Measurements from ENCODE around the gene KLHL25. TPM values are rescaled to one million over a fixed set of nuclear protein-coding genes. Genes with fewer than 3 reads are reported as not detected.

The KLHL25 gene
- total RNA-seq = 10 to 100 TPM in 1 of 2 donors, 1 to 10 TPM in 1; 6.6 to 12.7 TPM

- intact Hi-C loops (cut with DNase I) = loop anchor here (5.0 kb wide), 2 partner anchors 38 to 57 kb away; no protein-coding TSS in a partner anchor
- H3K9ac ChIP-seq (ENCODE audit: low read depth in 2 of 2, low read length in 2 of 2) = peak within 1 kb of the TSS; percentile 76 to 87
Measured at GRCh38 chr15:85794598-85795336, at the start of gene KLHL25. TSS of gene KLHL25 (minus strand) at chr15:85794925. CDS start at chr15:85769810, 25,115 bp downstream.

GRCh38 chr15:85840802-85841152 is 46.1 kb upstream of the KLHL25 start:
- DNase-seq = no peak
- Histone ChIP-seq H3K4me1 (peaks cover 9% of the 10 kb centered on the region), H3K9me3 (no peaks in the 10 kb centered on the region), H3K9ac (ENCODE audit: low read depth in 2 of 2, low read length in 2 of 2) (peak overlapping the region in 1 of 2 donors; percentile 22), H3K36me3 (no peaks in the 10 kb centered on the region), H3K27me3 (no peaks in the 10 kb centered on the region), H3K4me3 (peak overlapping the region; percentile 6), H3K27ac (no peak overlapping the region)
- intact Hi-C loops (cut with DNase I) = loop anchor here (5.0 kb wide), 1 partner anchor 38 kb away; no protein-coding TSS in a partner anchor
- no peak for TF ChIP-seq CTCF (IDR thresholded peaks at IDR 0.05)

More at GRCh38 chr15:85794598-85795336, at the start of gene KLHL25:
- DNase-seq = peak; percentile 94
- TF ChIP-seq CTCF (IDR thresholded peaks at IDR 0.05) = no peak
- Histone ChIP-seq H3K9me3 (no peaks in the 10 kb centered on the region), H3K4me3 (peak within 1 kb of the TSS; percentile 96), H3K36me3 (no peaks in the 10 kb centered on the region), H3K27ac (peak within 1 kb of the TSS; percentile 92), H3K27me3 (no peaks in the 10 kb centered on the region), H3K4me1 (no peaks in the 10 kb centered on the region)

GRCh38 chr15:85840079-85840801 is 45.5 kb upstream of the KLHL25 start:
- Histone ChIP-seq H3K4me3 (peak overlapping the region; percentile 6), H3K4me1 (peaks cover 9% of the 10 kb centered on the region), H3K9ac (ENCODE audit: low read depth in 2 of 2, low read length in 2 of 2) (peak overlapping the region; percentile 15 to 22), H3K27me3 (no peaks in the 10 kb centered on the region), H3K36me3 (no peaks in the 10 kb centered on the region), H3K9me3 (no peaks in the 10 kb centered on the region), H3K27ac (peak overlapping the region; percentile 38)
- intact Hi-C loops (cut with DNase I) = loop anchor here (5.0 kb wide), 1 partner anchor 38 kb away; no protein-coding TSS in a partner anchor
- peak; percentile 87 for TF ChIP-seq CTCF (IDR thresholded peaks at IDR 0.05)
- peak; percentile 97 for DNase-seq

- no peaks in the 10 kb centered on the region for H3K36me3 ChIP-seq
- peak overlapping the region; percentile 38 for H3K27ac ChIP-seq
- H3K27me3 ChIP-seq = no peaks in the 10 kb centered on the region
- TF ChIP-seq CTCF (IDR thresholded peaks at IDR 0.05) = no peak
- peaks cover 9% of the 10 kb centered on the region for H3K4me1 ChIP-seq
- intact Hi-C loops (cut with DNase I) = loop anchor here (5.0 kb wide), 1 partner anchor 37 kb away; no protein-coding TSS in a partner anchor
- H3K9me3 ChIP-seq = no peaks in the 10 kb centered on the region
- DNase-seq = no peak
- H3K9ac ChIP-seq (ENCODE audit: low read depth in 2 of 2, low read length in 2 of 2) = peak overlapping the region in 1 of 2 donors; percentile 22
- H3K4me3 ChIP-seq = no peak overlapping the region
Measured at GRCh38 chr15:85839643-85840042, 44.9 kb upstream of the KLHL25 start.

- Histone ChIP-seq H3K4me3 (no peak overlapping the region), H3K9me3 (no peaks in the 10 kb centered on the region), H3K4me1 (peaks cover 9% of the 10 kb centered on the region), H3K9ac (ENCODE audit: low read depth in 2 of 2, low read length in 2 of 2) (peak overlapping the region in 1 of 2 donors; percentile 60), H3K27me3 (no peaks in the 10 kb centered on the region), H3K27ac (peak overlapping the region; percentile 84), H3K36me3 (no peaks in the 10 kb centered on the region)
- peak; percentile 86 for DNase-seq
- intact Hi-C loops (cut with DNase I) = no loop called here
- TF ChIP-seq CTCF (IDR thresholded peaks at IDR 0.05) = no peak
Measured at GRCh38 chr15:85838655-85839054, 43.9 kb upstream of the KLHL25 start.
